Breast epithelium (tissue), 3 donors: Measurements from ENCODE around the gene SYNE2.

Source experiments
- POLR2A ChIP-seq: fragments of 450-650 bp; IDR thresholded peaks from one replicate; pipeline ENCODE4 v1.6.1; 2016; ENCODE audit warnings: antibody characterized with exemption, mild to moderate bottlenecking, moderate library complexity
- POLR2AphosphoS5 ChIP-seq, 3 donors: sonication (generic); formaldehyde crosslinking; IDR thresholded peaks; one replicate each; pipeline ENCODE4 v1.6.1; 2017; ENCODE audit warnings: antibody characterized with exemption in 3 of 3
- TF ChIP-seq, protein P1 (sequence below), 3 donors: fragments of 450-650 bp; IDR thresholded peaks; one replicate each; pipeline ENCODE4 v1.5.1; 2016 to 2017; ENCODE audit warnings: antibody characterized with exemption in 3 of 3, mild to moderate bottlenecking in 3 of 3, moderate library complexity in 3 of 3

DNA sequence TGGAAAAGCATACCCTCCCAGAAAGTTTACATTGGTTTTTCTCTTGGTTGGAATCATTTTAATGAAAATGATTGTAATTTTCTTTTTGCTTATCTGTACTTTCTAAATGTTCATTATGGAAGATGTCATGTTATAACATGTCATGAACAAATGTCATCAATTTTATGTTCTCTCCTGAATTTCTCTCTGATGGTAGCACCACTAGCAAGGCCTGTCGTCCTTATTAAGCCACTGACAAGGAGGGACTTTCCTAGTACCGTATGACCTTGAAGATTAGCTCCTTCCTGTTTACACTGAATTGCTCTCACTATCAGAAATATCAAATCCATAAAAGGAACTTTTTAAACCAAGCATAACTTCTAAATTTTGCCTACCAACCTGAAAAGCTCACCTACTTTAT is 342.4 kb downstream of the SYNE2 start:
- TF ChIP-seq POLR2A, result no peak
- TF ChIP-seq, protein P1, sequence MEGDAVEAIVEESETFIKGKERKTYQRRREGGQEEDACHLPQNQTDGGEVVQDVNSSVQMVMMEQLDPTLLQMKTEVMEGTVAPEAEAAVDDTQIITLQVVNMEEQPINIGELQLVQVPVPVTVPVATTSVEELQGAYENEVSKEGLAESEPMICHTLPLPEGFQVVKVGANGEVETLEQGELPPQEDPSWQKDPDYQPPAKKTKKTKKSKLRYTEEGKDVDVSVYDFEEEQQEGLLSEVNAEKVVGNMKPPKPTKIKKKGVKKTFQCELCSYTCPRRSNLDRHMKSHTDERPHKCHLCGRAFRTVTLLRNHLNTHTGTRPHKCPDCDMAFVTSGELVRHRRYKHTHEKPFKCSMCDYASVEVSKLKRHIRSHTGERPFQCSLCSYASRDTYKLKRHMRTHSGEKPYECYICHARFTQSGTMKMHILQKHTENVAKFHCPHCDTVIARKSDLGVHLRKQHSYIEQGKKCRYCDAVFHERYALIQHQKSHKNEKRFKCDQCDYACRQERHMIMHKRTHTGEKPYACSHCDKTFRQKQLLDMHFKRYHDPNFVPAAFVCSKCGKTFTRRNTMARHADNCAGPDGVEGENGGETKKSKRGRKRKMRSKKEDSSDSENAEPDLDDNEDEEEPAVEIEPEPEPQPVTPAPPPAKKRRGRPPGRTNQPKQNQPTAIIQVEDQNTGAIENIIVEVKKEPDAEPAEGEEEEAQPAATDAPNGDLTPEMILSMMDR (IDR thresholded peaks at IDR 0.05), result no peak
- TF ChIP-seq POLR2AphosphoS5 (IDR thresholded peaks at IDR 0.05), result no peak
